Astrocyte (in vitro differentiated cells and primary cell): Measurements from ENCODE around the gene XIRP1.

Experiments used
- EZH2 ChIP-seq: IDR thresholded peaks from 2 replicates; pipeline ENCODE4 v1.6.1; 2012; ENCODE audit warnings: mild to moderate bottlenecking, low read length, inconsistent platforms; ENCODE audit not compliant: insufficient read depth
- TF ChIP-seq, protein P1 (sequence below): IDR thresholded peaks from 2 replicates; pipeline ENCODE4 v1.5.1; 2011; ENCODE audit warnings: low read depth, mild to moderate bottlenecking, inconsistent platforms, low read length, moderate library complexity; ENCODE audit not compliant: insufficient read depth

GRCh38 chr3:39150803-39151631 is 41.4 kb downstream of the XIRP1 start:
- TF ChIP-seq, protein P1, sequence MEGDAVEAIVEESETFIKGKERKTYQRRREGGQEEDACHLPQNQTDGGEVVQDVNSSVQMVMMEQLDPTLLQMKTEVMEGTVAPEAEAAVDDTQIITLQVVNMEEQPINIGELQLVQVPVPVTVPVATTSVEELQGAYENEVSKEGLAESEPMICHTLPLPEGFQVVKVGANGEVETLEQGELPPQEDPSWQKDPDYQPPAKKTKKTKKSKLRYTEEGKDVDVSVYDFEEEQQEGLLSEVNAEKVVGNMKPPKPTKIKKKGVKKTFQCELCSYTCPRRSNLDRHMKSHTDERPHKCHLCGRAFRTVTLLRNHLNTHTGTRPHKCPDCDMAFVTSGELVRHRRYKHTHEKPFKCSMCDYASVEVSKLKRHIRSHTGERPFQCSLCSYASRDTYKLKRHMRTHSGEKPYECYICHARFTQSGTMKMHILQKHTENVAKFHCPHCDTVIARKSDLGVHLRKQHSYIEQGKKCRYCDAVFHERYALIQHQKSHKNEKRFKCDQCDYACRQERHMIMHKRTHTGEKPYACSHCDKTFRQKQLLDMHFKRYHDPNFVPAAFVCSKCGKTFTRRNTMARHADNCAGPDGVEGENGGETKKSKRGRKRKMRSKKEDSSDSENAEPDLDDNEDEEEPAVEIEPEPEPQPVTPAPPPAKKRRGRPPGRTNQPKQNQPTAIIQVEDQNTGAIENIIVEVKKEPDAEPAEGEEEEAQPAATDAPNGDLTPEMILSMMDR = no peak
- no peak for TF ChIP-seq EZH2
